GM19023 (cell line): Measurements from ENCODE around the gene HOXC5.
"Not testable (repeated sequence)": the region's sequence is repeated elsewhere in the genome, so short reads cannot be mapped to it uniquely, and the experiment has no call there.

ENCODE experiments used
- ATAC-seq: cut with Tn5 transposase; IDR thresholded peaks from one replicate; pipeline ENCODE4 v1.9.1; 2021; ENCODE audit warnings: mild to moderate bottlenecking, moderate library complexity; ENCODE audit not compliant: unreplicated experiment

HOXC5 gene

DNA sequence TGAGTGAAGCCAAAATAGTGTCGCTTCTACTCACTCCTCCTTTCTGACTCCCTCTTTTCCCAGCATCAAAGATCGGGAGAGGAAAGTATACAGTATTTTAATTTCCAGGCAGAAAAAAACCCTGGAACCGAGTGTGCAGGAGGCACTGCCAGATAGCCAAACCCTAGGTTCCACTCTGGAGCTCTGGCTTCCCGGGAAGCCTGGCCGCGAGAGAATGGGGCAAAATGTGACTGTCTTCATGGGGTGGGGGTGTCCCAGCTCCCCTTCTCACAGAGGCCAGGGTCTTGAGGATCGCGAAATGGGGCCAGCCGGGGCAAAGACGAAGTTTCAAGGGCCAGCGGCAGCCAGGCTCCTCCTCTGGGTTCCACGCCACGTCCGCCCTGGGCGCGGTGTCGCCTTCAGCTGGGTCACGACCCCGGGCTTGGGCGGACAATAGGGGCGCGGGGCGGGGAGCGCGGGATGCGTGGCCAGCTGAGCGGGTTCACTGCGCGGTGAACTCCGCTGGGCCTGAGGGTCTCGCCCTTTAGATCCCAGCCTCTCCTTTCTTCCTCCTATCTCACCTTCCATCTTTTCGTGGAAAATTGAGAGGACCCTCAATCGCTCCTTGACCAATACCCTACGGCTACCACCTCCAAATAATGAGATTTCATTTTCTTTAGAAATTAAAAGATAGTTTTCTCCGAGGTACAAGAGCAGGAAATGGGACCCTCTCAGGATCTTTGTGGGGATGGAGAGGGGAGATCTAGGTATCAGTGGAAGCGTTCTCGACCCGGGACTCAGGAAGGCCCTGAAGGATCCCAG is 27.5 kb downstream of the HOXC5 start:
- ATAC-seq = no peak

DNA sequence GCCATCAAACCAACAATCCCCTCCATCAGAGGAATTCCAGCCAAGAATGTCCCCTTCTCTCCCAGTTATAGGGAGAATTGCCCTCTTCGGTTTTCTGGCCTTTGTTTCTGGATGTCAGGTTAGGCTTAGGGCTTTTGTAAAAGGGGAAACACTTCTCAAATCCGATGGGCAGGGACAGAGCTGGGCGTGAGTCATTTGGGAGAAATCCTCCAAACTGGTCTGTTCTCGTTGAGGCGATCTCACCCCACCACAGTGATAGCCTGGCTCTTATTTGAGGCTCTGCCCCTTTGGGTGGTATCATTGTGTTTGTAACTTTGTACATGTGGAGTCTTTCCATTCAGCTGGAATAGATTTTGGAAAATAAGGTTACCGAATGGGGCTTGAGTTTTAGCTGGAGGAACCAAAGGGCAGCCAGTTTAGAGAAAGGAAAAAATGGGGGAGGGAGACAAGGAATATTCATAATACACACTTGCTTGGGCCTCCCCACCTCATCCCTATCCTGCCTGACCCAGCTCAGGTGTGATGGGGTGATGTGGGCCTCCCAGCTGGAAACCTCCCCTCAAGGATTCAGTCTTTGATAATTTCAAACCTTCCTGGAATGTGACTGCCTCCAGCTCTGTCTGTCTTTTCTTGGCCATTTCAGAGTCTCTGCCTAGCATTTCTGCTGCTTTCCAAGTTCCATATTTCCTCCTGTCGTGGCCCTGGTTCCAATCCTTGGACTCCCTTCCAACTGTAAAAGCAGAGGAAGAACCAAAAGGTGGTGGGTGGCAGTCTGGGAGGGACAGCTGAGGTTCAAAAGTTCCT is 28.3 kb downstream of the HOXC5 start:
- no peak for ATAC-seq

DNA sequence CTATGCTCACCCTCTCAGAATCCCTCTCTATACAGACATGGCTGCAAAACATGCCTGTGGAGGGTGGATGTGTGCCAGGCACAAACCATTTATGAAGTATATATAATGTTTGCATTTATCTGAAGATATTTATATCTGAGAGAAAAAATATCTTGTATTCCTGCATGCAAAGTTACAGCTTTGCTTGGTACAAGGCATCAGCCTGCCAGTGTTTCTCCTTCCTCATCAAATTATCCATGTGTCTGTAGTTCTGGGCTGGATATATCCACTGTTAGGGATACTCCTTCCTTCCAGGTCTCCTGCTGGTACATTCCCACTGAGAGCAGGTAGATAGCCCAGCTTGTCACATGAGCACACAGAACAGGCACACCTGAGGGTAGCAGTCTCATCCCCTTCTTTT is 32.8 kb downstream of the HOXC5 start:
- no peak for ATAC-seq

DNA sequence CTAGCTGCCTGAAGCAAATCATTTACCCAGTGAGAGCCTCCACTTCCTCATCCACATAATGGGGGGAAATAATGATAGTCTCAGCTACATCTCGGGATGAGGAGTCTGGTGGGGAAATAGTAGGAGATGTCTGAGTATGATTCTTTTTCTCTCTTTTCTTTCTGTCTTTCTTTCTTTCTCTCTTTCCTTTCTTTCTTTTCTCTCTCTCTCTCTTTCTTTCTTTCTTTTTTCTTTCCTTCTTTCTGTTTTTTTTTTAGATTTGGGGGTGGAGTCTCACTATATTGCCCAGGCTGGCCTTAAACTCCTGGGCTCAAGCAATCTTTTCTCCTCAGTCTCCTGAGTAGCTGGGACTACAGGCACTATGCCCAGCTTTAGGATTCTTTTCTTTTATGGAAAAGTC is 33.6 kb downstream of the HOXC5 start:
- ATAC-seq = no peak

DNA sequence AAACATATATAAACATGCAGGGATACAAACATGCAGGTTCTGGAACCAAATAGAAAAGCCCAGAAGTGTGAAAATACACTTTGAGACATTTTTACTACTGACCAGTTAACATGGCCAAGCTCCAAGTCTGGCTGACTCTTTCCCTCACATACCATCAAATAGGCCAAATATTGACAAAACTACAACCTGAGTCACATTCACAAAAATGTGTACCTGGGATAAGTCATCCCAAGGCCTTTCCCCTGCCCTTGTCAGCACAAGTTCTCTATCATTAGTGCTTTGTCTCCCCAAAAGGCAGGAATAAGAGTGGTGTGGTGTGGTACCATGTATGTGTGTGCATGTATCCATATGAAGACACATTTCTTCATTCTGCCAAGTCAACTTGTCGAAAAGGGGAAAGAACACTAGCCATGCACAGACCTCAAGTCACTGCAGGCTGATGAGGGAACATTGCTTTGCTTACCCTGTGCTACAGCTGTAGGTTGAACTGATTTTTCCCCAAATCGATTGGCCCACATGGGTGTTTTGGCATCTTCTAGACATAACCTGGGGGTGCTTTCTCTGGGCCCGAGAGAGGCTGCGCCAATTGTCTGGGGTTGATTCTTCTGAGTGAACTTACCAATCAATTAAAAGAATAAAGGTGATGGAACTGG is 35.7 kb downstream of the HOXC5 start:
- no peak for ATAC-seq

DNA sequence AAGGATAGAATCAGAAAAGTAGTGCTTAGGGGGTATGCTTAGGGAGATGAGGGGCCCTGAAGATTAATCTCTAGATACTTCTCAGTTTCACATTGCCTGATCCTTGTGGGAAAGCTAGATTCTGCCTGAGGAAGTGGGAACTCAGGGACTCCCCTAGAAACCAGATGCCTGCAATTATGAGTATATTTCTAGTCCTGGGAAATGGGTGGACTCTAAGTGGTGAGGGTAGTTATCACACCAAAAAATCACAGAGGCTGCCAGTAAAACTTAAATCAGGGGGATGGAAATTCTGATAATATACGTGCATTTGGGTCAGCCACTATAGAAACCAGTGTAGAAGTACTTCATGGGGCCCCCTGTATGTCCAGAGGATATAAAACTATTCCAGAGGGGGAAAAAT is 39.1 kb downstream of the HOXC5 start:
- no peak for ATAC-seq

DNA sequence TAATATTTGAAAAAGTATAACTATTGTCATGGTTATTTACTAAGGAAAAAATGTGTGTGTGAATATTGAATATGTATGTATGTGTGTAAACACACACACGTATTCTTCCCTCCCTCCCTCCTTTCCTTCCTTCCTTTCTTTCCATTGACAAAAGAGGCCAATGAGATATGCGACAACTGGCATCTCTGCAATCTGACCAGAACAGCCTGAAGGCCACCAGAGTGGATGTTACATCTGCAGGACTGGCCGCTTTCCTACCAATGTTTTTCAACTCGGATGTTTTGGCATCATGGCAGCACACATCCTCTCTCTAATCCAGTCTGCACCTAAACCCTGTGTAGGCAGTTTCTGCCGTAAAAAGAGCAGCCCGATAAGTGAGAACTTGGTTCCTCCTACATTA is 41.5 kb downstream of the HOXC5 start:
- no peak for ATAC-seq

DNA sequence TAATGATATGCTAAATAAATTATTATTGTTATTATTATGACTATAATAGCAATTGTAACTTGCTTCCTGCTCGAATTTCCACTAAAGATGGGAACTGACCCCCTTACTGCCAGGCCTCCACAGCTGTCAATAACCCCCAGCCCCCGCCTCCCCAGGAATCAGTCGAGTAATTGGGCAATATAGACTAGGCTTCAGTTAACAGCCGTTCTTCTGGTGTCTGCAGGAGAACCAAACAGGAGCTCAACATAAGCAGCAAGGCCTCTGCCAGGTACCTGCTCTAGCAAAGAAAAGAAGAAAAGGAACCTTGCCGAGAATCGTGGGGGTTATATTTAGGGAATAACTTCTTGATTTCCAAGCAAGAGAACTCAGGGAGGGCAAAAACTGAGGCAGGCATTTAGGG is 42.6 kb downstream of the HOXC5 start:
- no peak for ATAC-seq

DNA sequence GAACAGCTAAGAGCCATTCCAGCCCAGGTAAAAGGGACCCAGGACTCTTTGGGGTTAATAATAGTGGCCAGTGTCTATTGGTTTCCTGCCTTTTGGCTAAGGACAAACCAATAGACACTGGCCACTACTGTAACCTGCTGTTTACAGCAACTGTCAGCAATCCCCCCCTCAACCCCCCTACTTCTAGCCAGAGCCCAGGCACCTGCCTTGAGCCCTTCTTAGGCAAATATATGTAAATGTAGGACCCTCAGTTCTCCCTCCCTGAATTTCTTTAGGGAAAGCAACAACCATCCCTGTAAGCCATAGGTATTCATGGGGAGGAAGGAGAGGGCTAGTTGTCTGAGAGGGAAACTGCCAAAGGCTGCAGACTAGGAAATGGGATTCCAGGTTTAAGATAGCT is 43.1 kb downstream of the HOXC5 start:
- no peak for ATAC-seq

DNA sequence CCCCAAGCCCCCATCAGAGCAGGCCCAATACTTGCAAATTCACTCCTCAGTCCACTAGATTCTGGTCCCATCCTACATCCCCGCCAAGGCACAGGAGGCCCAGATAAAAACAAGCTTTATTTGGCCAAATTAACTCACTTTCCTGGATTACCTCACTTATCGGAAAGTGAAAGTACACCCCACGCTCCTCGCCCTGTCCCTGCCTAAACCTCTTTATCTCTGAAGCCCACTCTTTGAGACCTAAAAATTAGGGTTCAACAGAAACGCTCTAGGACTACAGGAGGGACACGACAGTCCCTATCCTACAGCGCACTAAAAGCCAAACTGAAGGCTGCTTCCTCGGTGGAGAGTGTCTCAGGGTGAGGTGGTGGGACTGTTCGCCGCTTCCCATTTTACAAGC is 45.0 kb downstream of the HOXC5 start:
- ATAC-seq = not testable (repeated sequence)

DNA sequence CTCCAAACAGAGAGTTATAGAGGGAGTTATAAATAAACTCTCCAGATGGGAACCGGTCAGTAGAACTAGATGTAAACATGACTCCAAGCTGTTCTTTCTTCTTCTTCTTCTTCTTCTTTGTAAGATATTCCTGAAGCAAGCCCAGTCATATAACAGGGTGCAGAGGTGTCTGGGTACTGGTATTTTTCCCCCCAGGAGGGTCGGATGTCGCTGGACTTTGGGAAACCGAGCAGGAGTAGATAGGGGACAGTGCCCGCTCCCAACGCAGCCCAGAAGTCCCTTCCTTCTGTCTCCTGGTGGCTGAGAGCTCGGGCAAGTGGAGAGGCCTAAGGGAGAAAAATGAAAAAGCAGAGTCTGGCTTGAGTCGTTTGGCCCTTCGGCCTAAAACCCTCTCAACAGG is 46.3 kb downstream of the HOXC5 start:
- ATAC-seq = not testable (repeated sequence)

DNA sequence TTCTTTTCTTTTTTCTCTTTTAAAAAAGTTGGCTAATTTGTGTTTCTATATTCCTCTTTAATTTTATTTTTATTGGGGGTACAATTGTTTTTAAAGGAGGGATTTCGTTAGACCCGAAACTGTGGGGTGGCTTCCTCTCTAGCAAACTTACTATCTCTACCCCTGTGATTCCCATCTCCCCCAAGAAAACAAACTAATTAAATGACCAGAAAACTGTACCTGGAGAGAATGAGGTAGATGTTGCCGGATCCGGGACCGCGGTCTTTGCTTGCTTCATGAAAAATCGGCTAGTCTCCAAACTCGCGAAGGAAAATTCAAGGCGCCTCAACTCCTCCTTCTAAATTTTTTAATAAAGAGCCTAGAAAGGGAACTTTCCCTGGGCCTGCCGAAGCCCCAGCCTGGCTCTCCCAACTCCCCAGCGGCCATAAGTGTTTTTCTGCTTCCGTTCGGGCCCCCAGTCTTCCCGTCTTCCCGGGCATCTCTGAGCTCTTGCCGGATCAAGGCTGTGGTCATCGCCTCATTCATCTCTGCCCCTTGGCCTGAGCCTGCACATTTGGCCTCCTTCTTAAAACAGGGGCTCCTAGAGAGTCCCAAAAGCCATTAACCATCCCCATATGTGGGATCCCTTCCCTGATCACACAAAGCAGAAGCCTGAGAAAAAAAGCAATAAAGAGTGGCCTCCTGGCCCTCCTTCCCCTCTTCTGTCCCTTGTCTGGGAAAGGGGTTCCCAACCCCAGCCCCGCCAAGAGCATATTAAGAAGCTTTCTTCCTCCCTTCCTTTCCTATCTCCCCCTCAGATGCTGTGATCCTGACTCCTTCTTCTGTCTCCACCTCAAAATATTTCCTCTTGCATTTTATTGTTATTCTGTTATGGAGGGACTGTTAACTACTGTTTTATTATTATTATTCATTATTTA is 47.4 kb downstream of the HOXC5 start:
- not testable (repeated sequence) for ATAC-seq

DNA sequence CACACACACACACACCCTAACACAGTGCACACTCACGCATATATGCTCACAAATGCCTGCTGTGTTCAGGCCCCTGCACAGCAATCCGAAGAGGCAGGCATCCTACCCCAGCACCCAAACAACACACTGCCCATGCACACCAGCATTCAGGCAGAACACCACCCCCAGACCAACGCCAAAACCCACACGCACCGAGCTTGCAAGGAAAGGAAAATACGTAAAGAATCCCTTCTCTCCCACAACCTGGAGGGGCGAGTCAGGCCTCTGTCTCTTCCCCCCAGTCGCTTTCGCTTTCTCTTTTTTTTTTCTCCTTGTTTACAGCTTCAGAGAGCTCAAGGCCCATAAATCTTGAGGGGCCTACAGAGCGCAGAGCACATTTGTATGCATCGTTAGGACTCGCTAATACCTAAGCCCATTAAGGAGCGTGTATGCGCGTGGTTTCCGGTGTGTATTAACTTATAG is 48.2 kb downstream of the HOXC5 start:
- not testable (repeated sequence) for ATAC-seq

DNA sequence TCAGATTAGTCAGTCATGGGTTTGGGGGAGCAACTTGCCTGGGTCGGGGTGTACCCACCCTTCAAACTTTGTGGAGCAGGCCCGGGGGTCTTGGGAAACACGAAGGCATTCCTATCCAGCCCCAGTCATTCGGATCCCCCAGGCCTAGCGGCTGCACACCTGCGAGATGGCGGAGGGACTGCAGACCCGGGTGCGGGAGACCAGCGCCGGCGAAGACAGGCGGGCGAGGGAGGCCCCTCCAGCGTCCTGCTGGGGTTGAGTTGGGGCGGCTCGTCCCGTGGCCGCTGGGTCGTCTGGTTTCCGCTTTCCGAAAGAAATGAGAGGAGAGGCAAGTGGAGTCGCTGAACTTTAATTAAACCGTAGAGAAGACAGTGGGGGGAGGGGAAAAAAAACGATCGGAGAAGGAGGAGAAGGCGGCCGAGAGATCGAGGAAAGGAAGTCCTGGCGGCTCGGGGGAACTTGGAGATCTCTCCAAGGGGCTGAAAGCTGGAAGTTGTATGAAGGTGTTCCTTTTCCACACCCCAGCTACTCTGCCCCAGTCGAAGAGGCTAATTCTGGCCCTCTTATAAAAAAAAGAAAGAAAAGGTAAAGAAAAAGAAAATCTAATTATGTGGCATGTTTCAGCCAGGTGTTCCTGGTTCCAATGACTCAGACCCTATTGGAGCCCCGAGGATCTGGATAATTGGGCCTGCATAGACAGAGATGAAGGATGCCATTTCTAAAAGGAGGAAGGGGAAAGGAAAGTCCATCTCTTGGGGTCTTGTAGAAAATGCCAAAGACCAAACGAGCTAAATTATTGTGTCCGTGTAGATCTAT is 48.9 kb downstream of the HOXC5 start:
- not testable (repeated sequence) for ATAC-seq

DNA sequence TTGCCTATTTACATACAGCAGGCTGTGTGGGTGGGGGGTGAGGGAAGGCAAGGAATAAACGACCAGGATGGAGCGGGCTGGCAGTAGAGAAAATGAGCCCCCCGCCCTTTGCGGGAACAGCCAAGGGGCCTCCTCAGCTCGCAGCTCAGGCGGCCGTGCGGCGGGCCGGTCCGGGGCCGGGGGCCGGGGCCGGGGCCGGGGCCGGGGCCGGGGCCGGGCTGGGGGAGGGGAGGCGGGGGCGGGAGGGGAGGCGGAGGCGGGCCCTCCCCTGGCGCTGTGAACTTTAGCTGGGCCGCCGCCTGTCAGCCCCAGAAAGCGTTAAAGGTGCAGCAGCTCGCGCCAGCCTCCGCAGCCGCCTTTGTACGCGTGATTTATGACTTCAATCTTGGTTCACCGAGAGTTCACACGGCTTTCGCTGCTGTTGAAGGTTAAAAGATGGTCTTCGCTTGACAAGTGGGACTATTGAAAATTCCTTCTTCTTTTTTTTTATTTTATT is 49.6 kb downstream of the HOXC5 start:
- no peak for ATAC-seq
